GM23338 (cell line): ENCODE data around the gene ABCF2. TPM values are rescaled to one million over a fixed set of nuclear protein-coding genes. Genes with fewer than 3 reads are reported as not detected.
A peak's percentile ranks its signal among the peaks of the same experiment; 100 is the strongest.

Experiments used
- ATAC-seq: fragments of 200-7000 bp; cut with Tn5 transposase; 3 replicates; pipeline ENCODE4 v1.9.1; 2020
- DNase-seq: peaks from one replicate; pipeline ENCODE4 v3.0.0-alpha.2; 2015; ENCODE audit warnings: low spot score
- H2AFZ ChIP-seq: fragments of 200-600 bp; sonication (generic); 2 replicates; pipeline ENCODE4 v1.8.0; 2016; ENCODE audit warnings: antibody characterized with exemption, mild to moderate bottlenecking, moderate library complexity
- H3F3A ChIP-seq: fragments of 200-600 bp; sonication (generic); replicated peaks from 2 replicates; pipeline ENCODE4 v1.8.0; 2017; ENCODE audit warnings: antibody characterized with exemption, mixed run types, low read depth
- H3K27ac ChIP-seq: fragments of 200-600 bp; sonication (generic); 2 replicates; pipeline ENCODE4 v1.6.1; 2016; ENCODE audit warnings: low read depth
- H3K27me3 ChIP-seq: fragments of 200-600 bp; sonication (generic); 2 replicates; pipeline ENCODE4 v1.8.0; 2016; ENCODE audit warnings: mild to moderate bottlenecking, mixed run types, moderate library complexity; ENCODE audit not compliant: insufficient read depth
- H3K36me3 ChIP-seq: fragments of 200-600 bp; sonication (generic); 2 replicates; pipeline ENCODE4 v1.8.0; 2016; ENCODE audit warnings: mild to moderate bottlenecking; ENCODE audit not compliant: insufficient read depth
- H3K4me1 ChIP-seq: fragments of 200-600 bp; sonication (generic); 2 replicates; pipeline ENCODE4 v1.8.0; 2016; ENCODE audit warnings: mild to moderate bottlenecking, moderate library complexity; ENCODE audit not compliant: insufficient read depth
- H3K4me2 ChIP-seq: fragments of 200-600 bp; sonication (generic); 2 replicates; pipeline ENCODE4 v1.7.1; 2017; ENCODE audit warnings: mixed run types
- H3K4me3 ChIP-seq: fragments of 200-600 bp; sonication (generic); 2 replicates; pipeline ENCODE4 v1.6.1; 2016; ENCODE audit warnings: mixed run types
- H3K79me2 ChIP-seq: fragments of 200-600 bp; sonication (generic); replicated peaks from 2 replicates; pipeline ENCODE4 v1.8.0; 2017; ENCODE audit warnings: mild to moderate bottlenecking; ENCODE audit not compliant: insufficient read depth
- H3K9me2 ChIP-seq: fragments of 200-600 bp; sonication (generic); 2 replicates; pipeline ENCODE4 v1.8.0; 2017; ENCODE audit not compliant: insufficient read depth
- H4K20me1 ChIP-seq: fragments of 200-600 bp; sonication (generic); replicated peaks from 2 replicates; pipeline ENCODE4 v1.8.0; 2017; ENCODE audit warnings: mild to moderate bottlenecking; ENCODE audit not compliant: insufficient read depth
- H3K27ac Mint-ChIP-seq: 2 replicates; pipeline ENCODE4 v1.8.0; 2020; ENCODE audit warnings: inconsistent platforms, mild to moderate bottlenecking, moderate library complexity, mixed read lengths
- H3K27me3 Mint-ChIP-seq: 3 replicates; pipeline ENCODE4 v1.8.0; 2022; ENCODE audit warnings: low read depth, mild to moderate bottlenecking, moderate library complexity, mixed read lengths, inconsistent platforms; ENCODE audit not compliant: insufficient read depth, poor library complexity
- H3K36me3 Mint-ChIP-seq: 3 replicates; pipeline ENCODE4 v1.8.0; 2021; ENCODE audit warnings: low read depth, mild to moderate bottlenecking, inconsistent platforms, moderate library complexity, mixed read lengths
- H3K4me1 Mint-ChIP-seq: 3 replicates; pipeline ENCODE4 v1.8.0; 2020; ENCODE audit warnings: mild to moderate bottlenecking, inconsistent platforms, mixed read lengths
- H3K4me3 Mint-ChIP-seq: 3 replicates; pipeline ENCODE4 v1.8.0; 2021; ENCODE audit warnings: moderate library complexity, mild to moderate bottlenecking, inconsistent platforms, mixed read lengths
- H3K9me3 Mint-ChIP-seq: 3 replicates; pipeline ENCODE4 v1.8.0; 2020; ENCODE audit warnings: moderate library complexity, mild to moderate bottlenecking, inconsistent platforms, mixed read lengths
- NANOG ChIP-seq: IDR thresholded peaks from 2 replicates; pipeline ENCODE4 v1.6.1; 2016; ENCODE audit warnings: antibody characterized with exemption, borderline replicate concordance
- POLR2AphosphoS5 ChIP-seq: IDR thresholded peaks from 2 replicates; pipeline ENCODE4 v1.6.1; 2016; ENCODE audit warnings: antibody characterized with exemption, low read depth
- STAT1 ChIP-seq: IDR thresholded peaks from one replicate; pipeline ENCODE4 v1.6.1; 2016; ENCODE audit warnings: antibody characterized with exemption; ENCODE audit not compliant: unreplicated experiment
- ZNF114 ChIP-seq: fragments of 250-450 bp; sonication (Bioruptor Pico); IDR thresholded peaks from 2 replicates; pipeline ENCODE4 v1.5.0; 2020; ENCODE audit warnings: mild to moderate bottlenecking, moderate library complexity
- ZNF331 ChIP-seq: fragments of 250-450 bp; sonication (Bioruptor Pico); IDR thresholded peaks from 2 replicates; pipeline ENCODE4 v1.5.0; 2020; ENCODE audit warnings: low read depth, mild to moderate bottlenecking, moderate library complexity
- polyA plus RNA-seq: library from polyadenylated mRNA; unstranded; fragments of >200 nt; fragmentation: Nextera tagmentation; extraction: Ambion mirVana; gene quantifications from 2 replicates; pipeline ENCODE4 v1.2.1, GENCODE V29; 2016
- total RNA-seq: library from RNA; depleted of rRNA; stranded (reverse); fragments of >200 nt; shearing (Covaris generic); gene quantifications from 2 replicates; pipeline ENCODE4 v1.2.3, GENCODE V29; 2014
- TF ChIP-seq, protein P1 (sequence below): fragments of 250-450 bp; sonication (Bioruptor Pico); IDR thresholded peaks from 2 replicates; pipeline ENCODE4 v1.5.0; 2020; ENCODE audit warnings: mild to moderate bottlenecking, moderate library complexity
- TF ChIP-seq, protein P2 (sequence below), 2 experiments: fragments of 200-600 bp in 1 of 2; sonication (generic) in 1 of 2; conservative IDR thresholded peaks; 2 replicates each; pipeline versions ENCODE4 v1.5.1 to v1.6.1; 2016 to 2017; ENCODE audit warnings: antibody characterized with exemption in 2 of 2, low read depth in 2 of 2, mild to moderate bottlenecking in 2 of 2, moderate library complexity in 1 of 2

Gene ABCF2
- total and polyA plus RNA-seq, 2 experiments from 2014 or later: 18.7 to 58.7 TPM

DNA sequence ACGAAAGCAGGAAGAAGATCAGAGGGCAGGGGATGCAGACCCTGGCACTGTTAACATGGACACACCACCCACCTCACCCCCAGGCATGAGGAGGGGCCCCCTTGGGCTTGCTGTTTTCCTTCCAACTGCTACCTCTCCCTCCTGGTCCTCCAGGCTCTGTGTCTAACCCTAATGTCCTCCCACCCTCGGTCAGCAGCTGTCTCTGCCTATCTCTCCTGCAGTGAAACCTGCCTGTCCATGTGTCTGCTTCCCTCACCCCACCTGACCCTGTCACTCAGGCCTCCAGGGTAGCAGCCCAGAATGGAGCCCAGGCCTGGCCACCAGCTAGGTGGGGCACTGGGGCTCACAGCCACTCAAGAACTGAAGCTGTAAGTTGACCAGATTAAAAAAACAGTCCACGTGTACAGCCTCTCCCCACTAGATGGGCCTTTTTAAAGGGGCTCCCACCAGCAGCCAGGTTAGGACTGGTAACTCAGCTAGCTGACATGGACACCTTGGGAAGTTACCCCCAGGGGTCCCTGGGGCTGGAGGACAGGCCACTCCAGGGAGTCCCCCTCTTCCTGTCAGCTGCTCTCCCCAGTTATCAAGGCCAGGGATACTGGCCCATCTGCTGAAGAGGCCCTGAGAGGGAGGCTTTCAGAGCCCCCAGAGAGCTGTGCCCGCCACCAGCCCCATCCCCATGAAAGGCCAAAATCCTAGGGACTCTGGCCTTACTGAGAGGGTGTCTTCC is 20.0 kb upstream of the ABCF2 start (continued):
- TF ChIP-seq, protein P1, sequence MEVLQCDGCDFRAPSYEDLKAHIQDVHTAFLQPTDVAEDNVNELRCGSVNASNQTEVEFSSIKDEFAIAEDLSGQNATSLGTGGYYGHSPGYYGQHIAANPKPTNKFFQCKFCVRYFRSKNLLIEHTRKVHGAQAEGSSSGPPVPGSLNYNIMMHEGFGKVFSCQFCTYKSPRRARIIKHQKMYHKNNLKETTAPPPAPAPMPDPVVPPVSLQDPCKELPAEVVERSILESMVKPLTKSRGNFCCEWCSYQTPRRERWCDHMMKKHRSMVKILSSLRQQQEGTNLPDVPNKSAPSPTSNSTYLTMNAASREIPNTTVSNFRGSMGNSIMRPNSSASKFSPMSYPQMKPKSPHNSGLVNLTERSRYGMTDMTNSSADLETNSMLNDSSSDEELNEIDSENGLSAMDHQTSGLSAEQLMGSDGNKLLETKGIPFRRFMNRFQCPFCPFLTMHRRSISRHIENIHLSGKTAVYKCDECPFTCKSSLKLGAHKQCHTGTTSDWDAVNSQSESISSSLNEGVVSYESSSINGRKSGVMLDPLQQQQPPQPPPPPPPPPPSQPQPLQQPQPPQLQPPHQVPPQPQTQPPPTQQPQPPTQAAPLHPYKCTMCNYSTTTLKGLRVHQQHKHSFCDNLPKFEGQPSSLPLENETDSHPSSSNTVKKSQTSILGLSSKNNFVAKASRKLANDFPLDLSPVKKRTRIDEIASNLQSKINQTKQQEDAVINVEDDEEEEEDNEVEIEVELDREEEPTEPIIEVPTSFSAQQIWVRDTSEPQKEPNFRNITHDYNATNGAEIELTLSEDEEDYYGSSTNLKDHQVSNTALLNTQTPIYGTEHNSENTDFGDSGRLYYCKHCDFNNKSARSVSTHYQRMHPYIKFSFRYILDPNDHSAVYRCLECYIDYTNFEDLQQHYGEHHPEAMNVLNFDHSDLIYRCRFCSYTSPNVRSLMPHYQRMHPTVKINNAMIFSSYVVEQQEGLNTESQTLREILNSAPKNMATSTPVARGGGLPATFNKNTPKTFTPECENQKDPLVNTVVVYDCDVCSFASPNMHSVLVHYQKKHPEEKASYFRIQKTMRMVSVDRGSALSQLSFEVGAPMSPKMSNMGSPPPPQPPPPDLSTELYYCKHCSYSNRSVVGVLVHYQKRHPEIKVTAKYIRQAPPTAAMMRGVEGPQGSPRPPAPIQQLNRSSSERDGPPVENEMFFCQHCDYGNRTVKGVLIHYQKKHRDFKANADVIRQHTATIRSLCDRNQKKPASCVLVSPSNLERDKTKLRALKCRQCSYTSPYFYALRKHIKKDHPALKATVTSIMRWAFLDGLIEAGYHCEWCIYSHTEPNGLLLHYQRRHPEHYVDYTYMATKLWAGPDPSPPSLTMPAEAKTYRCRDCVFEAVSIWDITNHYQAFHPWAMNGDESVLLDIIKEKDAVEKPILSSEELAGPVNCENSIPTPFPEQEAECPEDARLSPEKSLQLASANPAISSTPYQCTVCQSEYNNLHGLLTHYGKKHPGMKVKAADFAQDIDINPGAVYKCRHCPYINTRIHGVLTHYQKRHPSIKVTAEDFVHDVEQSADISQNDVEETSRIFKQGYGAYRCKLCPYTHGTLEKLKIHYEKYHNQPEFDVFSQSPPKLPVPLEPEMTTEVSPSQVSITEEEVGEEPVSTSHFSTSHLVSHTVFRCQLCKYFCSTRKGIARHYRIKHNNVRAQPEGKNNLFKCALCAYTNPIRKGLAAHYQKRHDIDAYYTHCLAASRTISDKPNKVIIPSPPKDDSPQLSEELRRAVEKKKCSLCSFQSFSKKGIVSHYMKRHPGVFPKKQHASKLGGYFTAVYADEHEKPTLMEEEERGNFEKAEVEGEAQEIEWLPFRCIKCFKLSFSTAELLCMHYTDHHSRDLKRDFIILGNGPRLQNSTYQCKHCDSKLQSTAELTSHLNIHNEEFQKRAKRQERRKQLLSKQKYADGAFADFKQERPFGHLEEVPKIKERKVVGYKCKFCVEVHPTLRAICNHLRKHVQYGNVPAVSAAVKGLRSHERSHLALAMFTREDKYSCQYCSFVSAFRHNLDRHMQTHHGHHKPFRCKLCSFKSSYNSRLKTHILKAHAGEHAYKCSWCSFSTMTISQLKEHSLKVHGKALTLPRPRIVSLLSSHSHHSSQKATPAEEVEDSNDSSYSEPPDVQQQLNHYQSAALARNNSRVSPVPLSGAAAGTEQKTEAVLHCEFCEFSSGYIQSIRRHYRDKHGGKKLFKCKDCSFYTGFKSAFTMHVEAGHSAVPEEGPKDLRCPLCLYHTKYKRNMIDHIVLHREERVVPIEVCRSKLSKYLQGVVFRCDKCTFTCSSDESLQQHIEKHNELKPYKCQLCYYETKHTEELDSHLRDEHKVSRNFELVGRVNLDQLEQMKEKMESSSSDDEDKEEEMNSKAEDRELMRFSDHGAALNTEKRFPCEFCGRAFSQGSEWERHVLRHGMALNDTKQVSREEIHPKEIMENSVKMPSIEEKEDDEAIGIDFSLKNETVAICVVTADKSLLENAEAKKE (CRISPR knock-in tag): no peak
- no peak for TF ChIP-seq ZNF114
- TF ChIP-seq, protein P2, sequence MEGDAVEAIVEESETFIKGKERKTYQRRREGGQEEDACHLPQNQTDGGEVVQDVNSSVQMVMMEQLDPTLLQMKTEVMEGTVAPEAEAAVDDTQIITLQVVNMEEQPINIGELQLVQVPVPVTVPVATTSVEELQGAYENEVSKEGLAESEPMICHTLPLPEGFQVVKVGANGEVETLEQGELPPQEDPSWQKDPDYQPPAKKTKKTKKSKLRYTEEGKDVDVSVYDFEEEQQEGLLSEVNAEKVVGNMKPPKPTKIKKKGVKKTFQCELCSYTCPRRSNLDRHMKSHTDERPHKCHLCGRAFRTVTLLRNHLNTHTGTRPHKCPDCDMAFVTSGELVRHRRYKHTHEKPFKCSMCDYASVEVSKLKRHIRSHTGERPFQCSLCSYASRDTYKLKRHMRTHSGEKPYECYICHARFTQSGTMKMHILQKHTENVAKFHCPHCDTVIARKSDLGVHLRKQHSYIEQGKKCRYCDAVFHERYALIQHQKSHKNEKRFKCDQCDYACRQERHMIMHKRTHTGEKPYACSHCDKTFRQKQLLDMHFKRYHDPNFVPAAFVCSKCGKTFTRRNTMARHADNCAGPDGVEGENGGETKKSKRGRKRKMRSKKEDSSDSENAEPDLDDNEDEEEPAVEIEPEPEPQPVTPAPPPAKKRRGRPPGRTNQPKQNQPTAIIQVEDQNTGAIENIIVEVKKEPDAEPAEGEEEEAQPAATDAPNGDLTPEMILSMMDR (conservative IDR thresholded peaks at IDR 0.05; ENCODE audit: low read depth in 2 of 2): no peak
- no peak for TF ChIP-seq NANOG
- TF ChIP-seq STAT1: no peak

DNA sequence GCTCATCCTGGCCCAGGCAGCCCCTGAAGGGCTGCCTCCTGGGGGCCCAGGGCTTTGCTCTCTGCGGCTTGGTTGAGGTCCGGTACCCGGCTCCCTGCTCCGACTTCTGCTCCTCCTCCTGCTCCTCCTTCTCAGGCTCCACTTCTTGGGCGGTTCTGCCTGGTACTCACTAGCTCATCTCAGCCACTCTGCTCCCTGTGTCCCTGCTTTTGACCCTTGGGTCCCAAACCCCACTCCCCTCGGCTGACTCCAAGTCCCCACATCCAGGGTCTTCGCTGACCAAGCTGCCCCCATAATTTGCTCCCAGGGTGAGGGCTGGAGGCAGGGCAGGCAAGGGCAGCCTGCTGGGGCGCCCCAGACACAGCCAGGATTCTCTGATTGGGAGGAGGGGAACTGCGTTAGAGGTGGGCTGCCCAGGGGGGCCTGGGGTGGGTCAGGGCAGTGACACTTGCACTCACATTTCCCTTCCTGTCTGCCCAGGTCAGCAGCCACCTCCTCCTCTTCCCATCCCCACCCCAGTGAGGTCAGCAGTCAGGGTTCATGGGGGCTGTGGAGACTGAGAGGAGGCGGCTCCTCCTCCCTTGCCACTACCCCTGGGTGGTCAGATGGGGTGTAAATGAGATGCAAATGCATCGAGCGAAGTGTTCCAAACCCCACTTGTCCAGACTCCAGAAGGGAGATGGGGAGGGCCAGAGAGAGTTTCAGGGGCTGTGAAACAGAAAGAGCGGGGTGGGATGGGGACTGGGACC is 19.3 kb upstream of the ABCF2 start:
- Histone ChIP-seq H3K4me3 (peak overlapping the region; percentile 65), H3K9me2 (no peaks in the 10 kb centered on the region), H3K4me2 (peak overlapping the region; percentile 86), H3K27me3 (peaks cover 74% of the 10 kb centered on the region), H3F3A (peaks cover 5% of the 10 kb centered on the region; the same call in 1 of the 2 replicates), H3K27ac (no peak overlapping the region), H2AFZ (no peak overlapping the region; the same call in 1 of the 2 replicates), H3K36me3 (no peaks in the 10 kb centered on the region), H3K4me1 (peaks cover 43% of the 10 kb centered on the region), H3K79me2 (no peaks in the 10 kb centered on the region), H4K20me1 (no peaks in the 10 kb centered on the region)
- peaks cover 69% of the 10 kb centered on the region for H3K4me1 Mint-ChIP-seq
- H3K27me3 Mint-ChIP-seq: peaks cover 62% of the 10 kb centered on the region
- H3K27ac Mint-ChIP-seq: no peak overlapping the region
- peak; percentile 1; the same call in 2 of the 3 replicates for ATAC-seq
- peak; percentile 45 for DNase-seq
- H3K4me3 Mint-ChIP-seq: peak overlapping the region; percentile 71
- H3K36me3 Mint-ChIP-seq: no peaks in the 10 kb centered on the region; the same call in 2 of the 3 replicates
- no peaks in the 10 kb centered on the region; the same call in 2 of the 3 replicates for H3K9me3 Mint-ChIP-seq
- no peak for TF ChIP-seq NANOG
- TF ChIP-seq ZNF331 (CRISPR knock-in tag): no peak
- TF ChIP-seq POLR2AphosphoS5: no peak
- TF ChIP-seq ZNF114: no peak
